IPS-20b (cell line): ENCODE data around the gene ARFIP2.
A peak's percentile ranks its signal among the peaks of the same experiment; 100 is the strongest.

Source experiments
- H3K27ac ChIP-seq: one replicate; pipeline ENCODE4 v1.5.1; 2013; ENCODE audit warnings: low read length
- H3K27me3 ChIP-seq: 2 replicates; pipeline ENCODE4 v1.6.1; 2013; ENCODE audit warnings: mild to moderate bottlenecking, low read length, inconsistent platforms; ENCODE audit not compliant: insufficient read depth
- H3K36me3 ChIP-seq: 2 replicates; pipeline ENCODE4 v1.6.1; 2013; ENCODE audit warnings: low read depth, mild to moderate bottlenecking, inconsistent platforms, low read length, moderate library complexity; ENCODE audit not compliant: insufficient read depth
- H3K4me1 ChIP-seq: 2 replicates; pipeline ENCODE4 v1.6.1; 2013; ENCODE audit warnings: mild to moderate bottlenecking, control low read depth, inconsistent platforms, low read length, moderate library complexity; ENCODE audit not compliant: insufficient read depth
- H3K4me3 ChIP-seq: 2 replicates; pipeline ENCODE4 v1.5.1; 2013; ENCODE audit warnings: mild to moderate bottlenecking, low read length, inconsistent platforms
- H3K9ac ChIP-seq: 2 replicates; pipeline ENCODE4 v1.6.1; 2013; ENCODE audit warnings: low read depth, mild to moderate bottlenecking, inconsistent platforms, low read length, moderate library complexity
- H3K9me3 ChIP-seq: 2 replicates; pipeline ENCODE4 v1.6.1; 2013; ENCODE audit warnings: mild to moderate bottlenecking, low read depth, low read length, inconsistent platforms; ENCODE audit not compliant: insufficient read depth

Gene ARFIP2

GRCh38 chr11:6480299-6480914, 724 bp downstream of the ARFIP2 start:
- Histone ChIP-seq H3K4me3 (peak overlapping the region; percentile 98), H3K9ac (peak overlapping the region; percentile 96), H3K27ac (peak overlapping the region; percentile 23), H3K4me1 (peaks cover 10% of the 10 kb centered on the region), H3K9me3 (no peaks in the 10 kb centered on the region), H3K36me3 (peaks cover 66% of the 10 kb centered on the region), H3K27me3 (no peaks in the 10 kb centered on the region)

DNA sequence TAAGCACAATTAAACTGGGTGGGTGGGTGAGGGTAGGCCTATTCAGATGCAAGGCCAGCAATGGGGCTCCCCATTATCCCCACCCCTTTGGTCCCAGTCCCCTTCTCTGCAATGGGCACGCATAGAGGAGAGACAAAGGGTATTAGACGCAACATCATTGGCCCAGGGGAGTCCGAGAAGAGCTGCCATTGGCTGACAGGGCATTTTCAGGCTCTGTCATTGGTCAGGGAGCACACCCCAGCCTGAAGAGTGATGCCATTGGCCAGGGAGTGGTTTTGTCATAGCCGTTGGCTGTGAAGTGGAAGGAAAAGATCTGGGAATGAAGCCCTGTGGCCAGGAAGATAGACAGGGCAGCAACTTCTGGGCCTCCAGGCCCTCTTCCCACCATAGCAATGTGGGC, 4.6 kb downstream of the ARFIP2 start:
- Histone ChIP-seq H3K9ac (no peak overlapping the region), H3K9me3 (no peaks in the 10 kb centered on the region), H3K4me1 (peaks cover 20% of the 10 kb centered on the region), H3K36me3 (peaks cover 35% of the 10 kb centered on the region), H3K4me3 (no peak overlapping the region), H3K27ac (no peak overlapping the region), H3K27me3 (peaks cover 8% of the 10 kb centered on the region; the same call in 1 of the 2 replicates)

- peaks cover 8% of the 10 kb centered on the region for H3K27me3 ChIP-seq
- peaks cover 20% of the 10 kb centered on the region for H3K4me1 ChIP-seq
- no peak overlapping the region for H3K27ac ChIP-seq
- no peak overlapping the region for H3K9ac ChIP-seq
- H3K4me3 ChIP-seq, result no peak overlapping the region
- peaks cover 35% of the 10 kb centered on the region for H3K36me3 ChIP-seq
- no peaks in the 10 kb centered on the region for H3K9me3 ChIP-seq
Measured at GRCh38 chr11:6475936-6476335, 5.2 kb downstream of the ARFIP2 start.

DNA sequence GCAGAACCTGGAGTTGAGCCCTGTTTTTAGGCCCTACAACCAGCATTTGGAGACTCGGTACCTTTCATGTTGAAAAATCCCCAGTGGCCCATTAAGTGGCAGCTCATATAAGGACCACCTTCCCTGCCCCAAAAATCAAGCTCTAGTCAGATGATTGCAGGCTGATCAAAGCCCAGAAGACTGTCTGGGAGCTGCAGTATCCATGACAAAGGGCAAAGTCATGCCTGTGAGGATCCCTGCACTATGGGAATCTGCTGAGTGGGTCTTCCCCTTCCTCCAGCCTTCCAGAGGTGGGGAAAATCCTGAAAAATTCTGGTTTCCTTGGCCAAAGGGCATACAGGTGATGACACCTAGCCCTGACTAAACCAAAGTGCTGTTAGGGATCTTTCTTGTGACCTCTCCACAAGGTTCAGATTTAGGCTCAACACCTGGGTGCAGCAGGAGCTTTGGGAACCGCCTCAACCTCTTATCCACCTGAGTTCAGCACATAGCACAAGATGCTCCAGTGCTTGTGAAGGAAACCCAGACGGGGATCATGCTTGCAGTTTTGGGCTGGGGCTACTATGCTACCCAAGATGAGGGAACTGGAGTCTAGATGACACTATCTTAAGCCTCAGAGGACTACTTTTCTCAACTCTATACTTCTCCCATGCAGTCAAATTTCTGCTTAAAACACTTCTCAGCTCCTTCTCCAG, 6.2 kb downstream of the ARFIP2 start:
- Histone ChIP-seq H3K4me1 (peaks cover 16% of the 10 kb centered on the region; the same call in 1 of the 2 replicates), H3K9ac (peak overlapping the region; percentile 81; the same call in 1 of the 2 replicates), H3K4me3 (peak overlapping the region; percentile 77), H3K27me3 (peaks cover 8% of the 10 kb centered on the region), H3K36me3 (peaks cover 35% of the 10 kb centered on the region), H3K9me3 (no peaks in the 10 kb centered on the region), H3K27ac (no peak overlapping the region)

DNA sequence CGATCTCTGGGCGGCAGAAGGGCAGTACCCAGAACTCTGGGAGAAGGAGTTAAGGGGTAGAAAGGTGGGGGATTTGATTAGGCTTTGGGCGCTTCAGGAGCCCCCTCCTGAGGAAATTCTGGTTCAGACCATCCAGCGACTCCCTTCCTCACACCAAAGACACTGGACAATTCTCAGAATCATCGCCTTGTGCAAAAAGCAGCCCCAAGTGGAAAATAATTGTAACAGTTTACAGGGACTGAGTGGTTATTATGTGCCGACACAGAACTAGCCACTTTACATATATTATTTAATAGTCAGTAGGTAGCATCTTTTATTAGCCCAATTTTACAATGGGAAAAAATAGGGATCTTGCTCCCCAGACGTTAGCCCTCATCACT, 6.7 kb downstream of the ARFIP2 start:
- Histone ChIP-seq H3K4me1 (peaks cover 19% of the 10 kb centered on the region), H3K9ac (peak overlapping the region; percentile 81; the same call in 1 of the 2 replicates), H3K4me3 (peak overlapping the region; percentile 77), H3K9me3 (no peaks in the 10 kb centered on the region), H3K36me3 (peaks cover 35% of the 10 kb centered on the region), H3K27me3 (peaks cover 8% of the 10 kb centered on the region), H3K27ac (peak overlapping the region; percentile 65)

DNA sequence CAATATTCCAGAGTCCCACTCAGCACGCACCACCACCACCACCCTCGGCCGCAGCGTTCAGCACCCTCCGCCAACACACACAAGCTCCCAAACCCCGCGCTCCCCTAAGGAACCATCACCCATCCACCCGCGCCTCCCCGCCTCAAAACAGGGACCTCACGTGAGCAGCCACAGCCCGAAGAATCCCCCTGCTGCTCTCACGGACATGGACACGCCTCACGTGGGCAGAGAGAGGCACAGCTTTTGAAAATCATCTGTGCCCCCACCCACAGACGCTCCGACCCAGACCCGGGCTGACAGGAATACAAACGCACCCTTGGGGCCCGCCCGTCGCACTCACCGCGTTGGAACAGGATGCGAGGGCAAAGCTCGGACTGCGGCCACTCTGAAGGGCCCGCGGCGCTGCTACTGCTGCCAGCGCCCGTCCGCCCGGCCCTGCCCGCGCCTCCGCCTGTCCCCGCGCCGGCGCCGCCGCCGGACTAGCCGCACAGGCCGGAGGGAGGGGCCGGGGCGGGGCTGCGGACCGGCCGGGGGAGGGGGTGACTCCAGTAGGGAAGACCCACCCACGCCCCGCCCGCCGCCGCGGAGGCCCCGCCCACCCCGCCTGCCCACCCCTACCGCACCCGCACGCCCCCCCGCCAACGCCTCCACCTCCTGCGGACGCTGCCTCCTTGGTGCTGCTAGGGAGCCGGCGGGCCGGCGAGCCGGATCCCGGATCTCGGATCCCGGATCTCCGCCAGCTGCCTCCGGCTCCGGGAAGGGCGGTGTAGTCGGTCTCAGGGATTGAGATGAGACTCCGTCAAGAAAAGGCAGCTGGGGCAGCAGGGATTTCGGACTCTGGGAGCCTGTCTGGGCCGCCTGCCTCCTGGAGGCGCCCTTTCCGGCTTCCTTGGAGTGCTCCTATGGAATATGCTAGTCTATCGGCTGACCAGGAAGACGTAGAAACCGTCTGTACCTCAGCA, 7.4 kb downstream of the ARFIP2 start, which contains the start of gene TRIM3:
Gene TRIM3, minus strand, starts transcription at position 491 of the 962 bp plus-strand sequence. CDS start 8,246 bp downstream, outside the sequence.
- H3K27me3 ChIP-seq, result peaks cover 8% of the 10 kb centered on the region
- peak within 1 kb of the TSS; percentile 90 for H3K4me3 ChIP-seq
- H3K4me1 ChIP-seq, result peaks cover 22% of the 10 kb centered on the region
- H3K9ac ChIP-seq, result peak within 1 kb of the TSS; percentile 83; the same call in 1 of the 2 replicates
- peaks cover 28% of the 10 kb centered on the region for H3K36me3 ChIP-seq
- no peaks in the 10 kb centered on the region for H3K9me3 ChIP-seq
- peak within 1 kb of the TSS; percentile 65 for H3K27ac ChIP-seq

DNA sequence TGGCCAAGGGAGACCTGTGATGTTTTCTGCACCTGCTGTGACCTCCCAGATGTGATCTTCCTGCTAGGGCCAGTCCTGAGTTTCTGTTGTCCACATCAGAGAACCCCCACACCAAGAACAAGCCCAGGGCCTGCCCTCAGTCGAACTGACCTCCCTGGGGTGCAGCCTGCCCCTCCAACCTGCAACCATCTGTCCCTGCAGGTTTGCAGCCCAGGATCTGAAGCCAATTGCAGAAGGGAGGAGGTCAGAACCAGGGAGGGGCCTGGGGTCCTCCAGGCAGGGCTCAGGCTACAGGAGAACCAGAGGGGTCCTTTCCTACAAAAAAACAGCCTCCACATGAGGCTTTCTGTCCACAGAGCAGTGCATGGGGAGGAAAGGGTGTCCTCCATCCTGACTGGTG, 8.2 kb downstream of the ARFIP2 start:
- Histone ChIP-seq H3K9me3 (no peaks in the 10 kb centered on the region), H3K9ac (no peak overlapping the region), H3K4me1 (peaks cover 25% of the 10 kb centered on the region), H3K27ac (no peak overlapping the region), H3K36me3 (peaks cover 20% of the 10 kb centered on the region), H3K27me3 (peaks cover 8% of the 10 kb centered on the region), H3K4me3 (peak overlapping the region; percentile 90)

- Histone ChIP-seq H3K36me3 (no peaks in the 10 kb centered on the region), H3K9ac (peak overlapping the region; percentile 63; the same call in 1 of the 2 replicates), H3K27ac (no peak overlapping the region), H3K27me3 (peaks cover 8% of the 10 kb centered on the region), H3K9me3 (no peaks in the 10 kb centered on the region), H3K4me1 (peaks cover 20% of the 10 kb centered on the region), H3K4me3 (peak overlapping the region; percentile 5; the same call in 1 of the 2 replicates)
Measured at GRCh38 chr11:6469599-6469998, 11.5 kb downstream of the ARFIP2 start.

DNA sequence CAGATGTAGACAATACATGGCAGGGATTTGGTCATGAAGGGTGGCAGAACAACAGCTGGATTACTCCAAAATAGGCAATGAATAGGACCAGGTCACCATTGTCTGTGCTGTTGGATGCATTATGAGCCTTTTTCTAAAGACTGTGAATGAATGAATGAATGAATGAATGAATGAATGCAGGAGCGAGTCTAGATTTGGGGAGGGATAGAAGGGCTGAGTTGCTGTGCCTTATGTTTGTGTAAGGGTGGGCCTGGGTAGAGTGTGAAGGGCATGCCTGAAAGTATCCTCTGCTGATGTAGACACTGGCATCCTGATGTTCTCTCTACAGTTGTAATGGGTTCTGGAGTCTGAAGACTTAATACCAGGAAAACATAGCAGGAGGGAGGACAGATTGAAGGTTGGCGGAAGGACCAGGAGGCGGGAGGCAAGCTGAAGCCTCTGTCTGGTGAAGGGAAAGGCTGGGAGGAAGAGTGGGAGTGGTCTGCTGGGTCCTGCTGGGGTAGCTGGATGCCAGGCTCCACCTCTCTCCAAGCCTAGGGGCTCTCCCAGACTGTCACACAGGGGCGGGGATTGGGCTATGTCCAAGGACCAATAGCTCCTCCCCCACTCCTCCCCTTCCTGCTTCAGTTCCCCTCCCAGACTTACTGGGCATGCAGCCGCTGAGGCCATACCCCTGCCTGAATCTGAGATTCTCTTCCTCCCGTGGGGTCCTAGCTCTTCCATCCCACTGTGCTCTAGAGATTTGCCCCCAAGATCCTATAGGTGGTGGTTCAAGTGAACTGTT, 12.2 kb downstream of the ARFIP2 start:
- H3K9ac ChIP-seq, result peak overlapping the region; percentile 63; the same call in 1 of the 2 replicates
- 0 out of 2 replicates have a peak, but pooled peaks cover 5% of the 10 kb centered on the region for H3K36me3 ChIP-seq
- H3K4me1 ChIP-seq, result peaks cover 16% of the 10 kb centered on the region
- peaks cover 8% of the 10 kb centered on the region for H3K27me3 ChIP-seq
- peak overlapping the region; percentile 16; the same call in 1 of the 2 replicates for H3K4me3 ChIP-seq
- H3K27ac ChIP-seq, result no peak overlapping the region
- H3K9me3 ChIP-seq, result no peaks in the 10 kb centered on the region

DNA sequence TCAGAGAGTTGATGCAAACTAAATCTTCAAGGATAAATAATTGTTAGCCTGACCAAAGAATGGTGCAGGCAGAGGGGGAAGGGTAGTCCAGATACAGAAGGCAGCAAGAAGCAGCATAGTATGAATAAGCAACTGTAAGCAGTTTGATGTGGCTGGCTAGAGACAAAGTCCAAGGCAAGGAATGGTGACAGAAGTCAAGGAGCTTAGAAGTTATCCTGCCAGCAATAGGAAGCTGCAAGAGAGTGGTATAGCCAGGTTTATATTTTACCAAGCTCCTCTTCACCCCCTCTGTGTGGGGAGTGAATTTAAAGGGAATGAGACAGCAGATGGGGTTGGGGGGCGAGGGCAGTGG, 22.1 kb downstream of the ARFIP2 start:
- peaks cover 27% of the 10 kb centered on the region for H3K36me3 ChIP-seq
- no peak overlapping the region for H3K9ac ChIP-seq
- no peaks in the 10 kb centered on the region for H3K4me1 ChIP-seq
- no peaks in the 10 kb centered on the region for H3K27me3 ChIP-seq
- no peaks in the 10 kb centered on the region for H3K9me3 ChIP-seq
- H3K27ac ChIP-seq, result no peak overlapping the region
- no peak overlapping the region for H3K4me3 ChIP-seq
